ENCODE measurements around the gene SAFB. TPM values are rescaled to one million over a fixed set of nuclear protein-coding genes. Genes with fewer than 3 reads are reported as not detected.
"Not testable (repeated sequence)": the region's sequence is repeated elsewhere in the genome, so short reads cannot be mapped to it uniquely, and the experiment has no call there.

The SAFB gene
- total RNA-seq, 1 donor from 2014 or later: 127 TPM

DNA sequence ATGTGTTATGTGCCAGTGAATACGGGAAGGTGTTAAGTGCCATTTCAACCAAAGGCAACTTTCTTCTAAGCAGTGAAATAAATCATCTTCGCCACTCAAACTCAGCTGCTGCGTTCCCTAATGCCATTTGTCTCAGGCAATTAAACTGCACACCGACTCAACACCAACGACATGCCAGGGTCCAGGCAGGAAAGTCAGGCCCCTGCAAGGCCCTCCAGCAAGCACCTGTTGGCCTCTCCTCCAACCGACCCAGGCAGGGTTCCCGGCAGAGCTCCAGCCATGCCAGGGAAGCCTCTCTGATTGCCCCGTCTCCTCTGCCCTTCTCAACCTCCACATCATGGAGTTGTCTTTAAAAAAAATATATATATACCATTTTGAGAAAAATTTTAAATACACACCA is 22.1 kb upstream of the SAFB start:
- no peak for DNase-seq (ENCODE audit: extremely low spot score, unreplicated experiment)
- Mint-ChIP-seq H3K9me3 (no peaks in the 10 kb centered on the region), H3K27ac (no peak overlapping the region)

GRCh38 chr19:5603626-5604025 is 19.3 kb upstream of the SAFB start:
- Mint-ChIP-seq H3K27ac (no peak overlapping the region), H3K27me3 (no peaks in the 10 kb centered on the region), H3K9me3 (no peaks in the 10 kb centered on the region), H3K4me3 (no peak overlapping the region), H3K4me1 (ENCODE audit: unreplicated experiment) (no peaks in the 10 kb centered on the region), H3K36me3 (peaks cover 47% of the 10 kb centered on the region)
- DNase-seq (ENCODE audit: extremely low spot score, unreplicated experiment): no peak
- TF ChIP-seq, protein P1, sequence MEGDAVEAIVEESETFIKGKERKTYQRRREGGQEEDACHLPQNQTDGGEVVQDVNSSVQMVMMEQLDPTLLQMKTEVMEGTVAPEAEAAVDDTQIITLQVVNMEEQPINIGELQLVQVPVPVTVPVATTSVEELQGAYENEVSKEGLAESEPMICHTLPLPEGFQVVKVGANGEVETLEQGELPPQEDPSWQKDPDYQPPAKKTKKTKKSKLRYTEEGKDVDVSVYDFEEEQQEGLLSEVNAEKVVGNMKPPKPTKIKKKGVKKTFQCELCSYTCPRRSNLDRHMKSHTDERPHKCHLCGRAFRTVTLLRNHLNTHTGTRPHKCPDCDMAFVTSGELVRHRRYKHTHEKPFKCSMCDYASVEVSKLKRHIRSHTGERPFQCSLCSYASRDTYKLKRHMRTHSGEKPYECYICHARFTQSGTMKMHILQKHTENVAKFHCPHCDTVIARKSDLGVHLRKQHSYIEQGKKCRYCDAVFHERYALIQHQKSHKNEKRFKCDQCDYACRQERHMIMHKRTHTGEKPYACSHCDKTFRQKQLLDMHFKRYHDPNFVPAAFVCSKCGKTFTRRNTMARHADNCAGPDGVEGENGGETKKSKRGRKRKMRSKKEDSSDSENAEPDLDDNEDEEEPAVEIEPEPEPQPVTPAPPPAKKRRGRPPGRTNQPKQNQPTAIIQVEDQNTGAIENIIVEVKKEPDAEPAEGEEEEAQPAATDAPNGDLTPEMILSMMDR (conservative IDR thresholded peaks at IDR 0.05): no peak

More for the DNA sequence above, 22.1 kb upstream of the SAFB start:
- Mint-ChIP-seq H3K4me3 (no peak overlapping the region), H3K4me1 (ENCODE audit: unreplicated experiment) (no peaks in the 10 kb centered on the region), H3K36me3 (peaks cover 40% of the 10 kb centered on the region), H3K27me3 (no peaks in the 10 kb centered on the region)
- TF ChIP-seq, protein P1 (conservative IDR thresholded peaks at IDR 0.05): no peak

DNA sequence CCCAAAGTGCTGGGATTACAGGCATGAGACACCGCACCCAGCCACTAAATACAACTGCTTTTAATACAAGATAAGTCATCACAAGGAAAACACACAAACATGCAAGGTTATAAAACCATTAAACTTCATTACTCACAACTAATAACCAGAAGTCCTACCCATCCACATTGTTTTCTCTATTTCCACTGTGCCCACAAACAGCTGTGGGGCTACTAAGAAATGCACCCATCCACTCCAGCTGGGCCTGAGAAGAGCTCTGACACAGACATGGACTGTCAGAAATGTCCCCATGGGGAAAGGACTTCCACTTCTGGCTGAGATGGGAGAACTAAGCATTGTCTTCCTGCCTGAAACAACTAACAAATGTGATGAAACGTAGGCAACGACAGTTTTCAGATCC is 17.5 kb upstream of the SAFB start:
- DNase-seq (ENCODE audit: extremely low spot score, unreplicated experiment): no peak
- Mint-ChIP-seq H3K27me3 (no peaks in the 10 kb centered on the region), H3K9me3 (no peaks in the 10 kb centered on the region), H3K27ac (no peak overlapping the region), H3K4me3 (no peak overlapping the region), H3K4me1 (ENCODE audit: unreplicated experiment) (no peaks in the 10 kb centered on the region), H3K36me3 (peaks cover 41% of the 10 kb centered on the region)
- TF ChIP-seq, protein P1 (conservative IDR thresholded peaks at IDR 0.05): no peak

GRCh38 chr19:5607318-5608275 is 15.3 kb upstream of the SAFB start:
- no peaks in the 10 kb centered on the region for H3K4me1 Mint-ChIP-seq (ENCODE audit: unreplicated experiment)
- no peaks in the 10 kb centered on the region for H3K27me3 Mint-ChIP-seq
- H3K27ac Mint-ChIP-seq: no peak overlapping the region
- TF ChIP-seq, protein P1 (conservative IDR thresholded peaks at IDR 0.05): no peak
- H3K4me3 Mint-ChIP-seq: no peak overlapping the region
- H3K9me3 Mint-ChIP-seq: no peaks in the 10 kb centered on the region
- DNase-seq (ENCODE audit: extremely low spot score, unreplicated experiment): no peak
- H3K36me3 Mint-ChIP-seq: peaks cover 36% of the 10 kb centered on the region

- Mint-ChIP-seq H3K27ac (no peak overlapping the region), H3K4me3 (no peak overlapping the region), H3K4me1 (ENCODE audit: unreplicated experiment) (no peaks in the 10 kb centered on the region), H3K27me3 (no peaks in the 10 kb centered on the region), H3K9me3 (no peaks in the 10 kb centered on the region), H3K36me3 (peaks cover 39% of the 10 kb centered on the region)
- TF ChIP-seq, protein P1 (conservative IDR thresholded peaks at IDR 0.05): no peak
- DNase-seq (ENCODE audit: extremely low spot score, unreplicated experiment): no peak
Observed at GRCh38 chr19:5608291-5608690, 14.6 kb upstream of the SAFB start.

DNA sequence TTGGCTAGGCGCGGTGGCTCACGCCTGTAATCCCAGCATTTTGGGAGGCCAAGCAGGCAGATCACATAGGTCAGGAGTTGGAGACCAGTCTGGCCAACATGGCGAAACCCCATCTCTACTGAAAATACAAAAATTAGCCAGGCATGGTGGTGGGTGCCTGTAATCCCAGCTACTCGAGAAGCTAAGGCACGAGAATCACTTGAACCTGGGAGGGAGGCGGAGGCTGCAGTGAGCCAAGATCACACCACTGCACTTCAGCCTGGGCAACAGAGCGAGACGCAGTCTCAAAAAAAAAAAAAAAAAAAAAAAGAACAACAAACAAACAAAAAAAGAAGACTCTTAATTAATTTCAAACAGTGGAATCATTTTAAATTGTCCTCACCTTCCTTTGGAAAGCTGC is 14.1 kb upstream of the SAFB start:
- DNase-seq (ENCODE audit: extremely low spot score, unreplicated experiment); H3K4me3 Mint-ChIP-seq; H3K27ac Mint-ChIP-seq; H3K4me1 Mint-ChIP-seq (ENCODE audit: unreplicated experiment); H3K9me3 Mint-ChIP-seq; H3K27me3 Mint-ChIP-seq: not testable (repeated sequence)
- peaks cover 34% of the 10 kb centered on the region for H3K36me3 Mint-ChIP-seq

Data from type B pancreatic cell (in vitro differentiated cells).